ENCODE results near the gene SLC9A9.

The SLC9A9 gene

DNA sequence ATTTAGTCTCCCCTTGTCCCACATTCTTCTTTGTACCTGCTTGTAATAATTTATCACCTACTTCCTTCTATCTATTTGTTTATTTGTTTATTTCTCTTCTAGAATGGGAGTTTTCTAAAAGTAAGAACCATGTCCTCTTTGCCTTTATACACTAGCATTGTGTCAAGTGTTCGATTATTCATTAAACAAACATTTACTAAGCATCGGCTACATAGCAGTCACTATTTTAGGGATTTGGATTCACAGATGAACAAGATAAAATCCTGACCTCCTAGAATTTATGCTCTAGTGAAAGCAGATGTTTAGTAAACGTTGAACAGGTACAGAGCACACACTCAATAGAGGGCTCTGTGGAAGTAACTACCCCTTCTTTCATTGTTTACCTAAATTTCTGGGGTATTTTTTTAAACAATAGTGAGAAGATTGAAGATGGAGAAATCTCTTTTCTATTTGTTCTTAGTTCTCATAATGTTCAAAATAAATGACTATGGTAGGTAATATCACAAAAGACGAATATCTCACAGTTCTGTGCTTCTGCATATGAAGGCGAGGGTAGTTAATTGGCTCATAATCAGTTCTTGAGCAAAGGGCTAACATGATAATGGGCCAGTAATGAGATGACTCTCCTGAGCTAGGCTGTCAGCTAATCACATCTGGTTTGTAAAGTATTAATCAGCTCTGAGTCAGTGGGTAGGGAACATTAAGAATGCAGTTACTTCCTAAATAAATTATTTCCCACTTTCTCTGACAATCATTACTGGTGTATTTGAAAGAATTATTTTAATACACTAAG is 111.9 kb downstream of the SLC9A9 start:
- DNase-seq (ENCODE audit: low read depth, low spot score) = no peak
- no peaks in the 10 kb centered on the region for H3K27me3 ChIP-seq (ENCODE audit: control insufficient read depth, insufficient read depth, low read length)
- H3K9me3 ChIP-seq (ENCODE audit: control insufficient read depth, insufficient read depth, low read length) = no peaks in the 10 kb centered on the region
- H3K4me3 ChIP-seq (ENCODE audit: low read length) = no peak overlapping the region
- H3K4me1 ChIP-seq (ENCODE audit: control insufficient read depth, insufficient read depth, low read length) = no peaks in the 10 kb centered on the region
- H3K36me3 ChIP-seq (ENCODE audit: control insufficient read depth, insufficient read depth, low read length) = no peaks in the 10 kb centered on the region
- no peak overlapping the region for H3K27ac ChIP-seq (ENCODE audit: low read length)
- WGBS (ENCODE audit: insufficient coverage, insufficient read length) = no CpG with 5 or more reads among the region's 5 CpGs

DNA sequence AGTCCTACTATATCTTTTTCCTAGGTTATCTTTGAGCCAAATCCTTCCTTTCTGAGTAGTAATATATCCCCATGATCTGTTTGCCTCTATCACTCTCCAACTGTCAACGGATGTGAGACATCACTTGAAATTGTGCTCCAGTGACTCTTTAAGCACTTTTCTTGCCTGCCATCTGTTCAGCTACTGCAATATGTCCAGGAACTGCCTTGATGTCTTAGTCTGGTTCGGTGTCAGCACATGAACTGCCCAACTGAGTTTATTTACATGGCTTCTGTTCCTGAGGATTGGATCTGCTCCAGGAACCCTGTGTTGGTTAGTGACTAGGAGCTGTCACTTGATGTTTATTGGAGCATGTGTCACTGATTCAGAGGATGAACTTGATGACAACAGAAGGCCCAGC is 116.5 kb downstream of the SLC9A9 start:
- Histone ChIP-seq H3K27me3 (ENCODE audit: control insufficient read depth, insufficient read depth, low read length) (no peaks in the 10 kb centered on the region), H3K27ac (ENCODE audit: low read length) (no peak overlapping the region), H3K36me3 (ENCODE audit: control insufficient read depth, insufficient read depth, low read length) (no peaks in the 10 kb centered on the region), H3K4me3 (ENCODE audit: low read length) (no peak overlapping the region), H3K9me3 (ENCODE audit: control insufficient read depth, insufficient read depth, low read length) (no peaks in the 10 kb centered on the region), H3K4me1 (ENCODE audit: control insufficient read depth, insufficient read depth, low read length) (no peaks in the 10 kb centered on the region)
- no peak for DNase-seq (ENCODE audit: low read depth, low spot score)
- WGBS (ENCODE audit: insufficient coverage, insufficient read length) = no CpG with 5 or more reads among the region's 2 CpGs

GRCh38 chr3:143731320-143731719 is 116.9 kb downstream of the SLC9A9 start:
- H3K27me3 ChIP-seq (ENCODE audit: control insufficient read depth, insufficient read depth, low read length) = no peaks in the 10 kb centered on the region
- H3K4me3 ChIP-seq (ENCODE audit: low read length) = no peak overlapping the region
- H3K4me1 ChIP-seq (ENCODE audit: control insufficient read depth, insufficient read depth, low read length) = no peaks in the 10 kb centered on the region
- no peaks in the 10 kb centered on the region for H3K9me3 ChIP-seq (ENCODE audit: control insufficient read depth, insufficient read depth, low read length)
- H3K27ac ChIP-seq (ENCODE audit: low read length) = no peak overlapping the region
- WGBS (ENCODE audit: insufficient coverage, insufficient read length) = no CpG with 5 or more reads among the region's 1 CpG
- H3K36me3 ChIP-seq (ENCODE audit: control insufficient read depth, insufficient read depth, low read length) = no peaks in the 10 kb centered on the region
- DNase-seq (ENCODE audit: low read depth, low spot score) = no peak

- Histone ChIP-seq H3K27me3 (ENCODE audit: control insufficient read depth, insufficient read depth, low read length) (no peaks in the 10 kb centered on the region), H3K9me3 (ENCODE audit: control insufficient read depth, insufficient read depth, low read length) (no peaks in the 10 kb centered on the region), H3K4me1 (ENCODE audit: control insufficient read depth, insufficient read depth, low read length) (no peaks in the 10 kb centered on the region), H3K27ac (ENCODE audit: low read length) (no peak overlapping the region), H3K4me3 (ENCODE audit: low read length) (no peak overlapping the region), H3K36me3 (ENCODE audit: control insufficient read depth, insufficient read depth, low read length) (no peaks in the 10 kb centered on the region)
- no CpG with 5 or more reads among the region's 3 CpGs for WGBS (ENCODE audit: insufficient coverage, insufficient read length)
- DNase-seq (ENCODE audit: low read depth, low spot score) = no peak
These were observed 120.9 kb downstream of the SLC9A9 start for GRCh38 chr3:143727391-143727790.

DNA sequence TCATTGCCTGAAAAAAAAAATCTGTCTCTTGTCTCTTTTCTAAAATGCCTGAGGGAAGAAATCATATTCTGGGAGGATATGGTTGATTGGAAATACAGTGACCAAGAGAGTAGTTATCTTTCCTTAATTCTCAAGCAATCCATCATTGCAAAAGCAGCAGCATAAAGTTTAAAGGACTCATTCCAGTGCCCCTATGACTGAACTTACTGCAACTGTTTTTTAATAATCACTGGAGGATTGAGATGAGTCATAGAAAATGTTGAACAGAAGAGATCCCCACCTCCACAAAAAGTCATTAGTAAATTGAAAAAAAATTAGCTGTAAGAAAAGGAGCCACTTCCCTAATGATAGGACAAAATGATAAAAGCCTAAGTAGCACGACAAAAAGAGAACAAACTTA is 121.5 kb downstream of the SLC9A9 start:
- DNase-seq (ENCODE audit: low read depth, low spot score) = no peak
- no CpG with 5 or more reads among the region's 1 CpG for WGBS (ENCODE audit: insufficient coverage, insufficient read length)
- Histone ChIP-seq H3K9me3 (ENCODE audit: control insufficient read depth, insufficient read depth, low read length) (no peaks in the 10 kb centered on the region), H3K27me3 (ENCODE audit: control insufficient read depth, insufficient read depth, low read length) (no peaks in the 10 kb centered on the region), H3K27ac (ENCODE audit: low read length) (no peak overlapping the region), H3K4me1 (ENCODE audit: control insufficient read depth, insufficient read depth, low read length) (no peaks in the 10 kb centered on the region), H3K36me3 (ENCODE audit: control insufficient read depth, insufficient read depth, low read length) (no peaks in the 10 kb centered on the region), H3K4me3 (ENCODE audit: low read length) (no peak overlapping the region)

DNA sequence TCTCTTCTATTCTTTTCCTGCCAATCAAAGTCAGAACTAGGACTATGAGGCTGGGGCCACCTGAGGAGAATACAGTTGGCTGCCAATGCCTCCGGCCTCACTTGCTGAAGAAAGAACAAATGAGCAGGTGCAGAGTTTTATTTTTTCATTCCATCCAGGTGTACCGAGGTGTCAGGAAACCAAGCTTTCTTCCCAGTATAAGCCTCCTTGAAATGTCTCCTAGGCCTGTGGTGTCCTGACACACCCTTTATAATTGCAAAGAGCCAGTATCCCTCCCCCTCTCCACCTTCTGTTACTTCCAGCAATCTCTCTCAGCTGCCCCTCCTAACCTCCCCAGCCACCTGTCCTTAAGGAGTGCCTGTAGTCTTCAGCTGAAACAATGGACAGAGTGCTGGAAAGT is 127.9 kb downstream of the SLC9A9 start:
- no peak for DNase-seq (ENCODE audit: low read depth, low spot score)

GRCh38 chr3:143718463-143718862 is 129.8 kb downstream of the SLC9A9 start:
- H3K27ac ChIP-seq (ENCODE audit: low read length) = no peak overlapping the region
- H3K27me3 ChIP-seq (ENCODE audit: control insufficient read depth, insufficient read depth, low read length) = no peaks in the 10 kb centered on the region
- no peaks in the 10 kb centered on the region for H3K36me3 ChIP-seq (ENCODE audit: control insufficient read depth, insufficient read depth, low read length)
- H3K9me3 ChIP-seq (ENCODE audit: control insufficient read depth, insufficient read depth, low read length) = no peaks in the 10 kb centered on the region
- no CpG with 5 or more reads among the region's 7 CpGs for WGBS (ENCODE audit: insufficient coverage, insufficient read length)
- H3K4me1 ChIP-seq (ENCODE audit: control insufficient read depth, insufficient read depth, low read length) = no peaks in the 10 kb centered on the region
- H3K4me3 ChIP-seq (ENCODE audit: low read length) = no peak overlapping the region
- no peak for DNase-seq (ENCODE audit: low read depth, low spot score)

More for the DNA sequence above, 127.9 kb downstream of the SLC9A9 start:
- Histone ChIP-seq H3K4me1 (ENCODE audit: control insufficient read depth, insufficient read depth, low read length) (no peaks in the 10 kb centered on the region), H3K4me3 (ENCODE audit: low read length) (no peak overlapping the region), H3K9me3 (ENCODE audit: control insufficient read depth, insufficient read depth, low read length) (no peaks in the 10 kb centered on the region), H3K36me3 (ENCODE audit: control insufficient read depth, insufficient read depth, low read length) (no peaks in the 10 kb centered on the region), H3K27ac (ENCODE audit: low read length) (no peak overlapping the region), H3K27me3 (ENCODE audit: control insufficient read depth, insufficient read depth, low read length) (no peaks in the 10 kb centered on the region)
- WGBS (ENCODE audit: insufficient coverage, insufficient read length) = no CpG with 5 or more reads among the region's 2 CpGs

- no CpG with 5 or more reads among the region's 4 CpGs for WGBS (ENCODE audit: insufficient coverage, insufficient read length)
- Histone ChIP-seq H3K36me3 (ENCODE audit: control insufficient read depth, insufficient read depth, low read length) (no peaks in the 10 kb centered on the region), H3K9me3 (ENCODE audit: control insufficient read depth, insufficient read depth, low read length) (no peaks in the 10 kb centered on the region), H3K4me3 (ENCODE audit: low read length) (no peak overlapping the region), H3K27me3 (ENCODE audit: control insufficient read depth, insufficient read depth, low read length) (no peaks in the 10 kb centered on the region), H3K27ac (ENCODE audit: low read length) (no peak overlapping the region), H3K4me1 (ENCODE audit: control insufficient read depth, insufficient read depth, low read length) (no peaks in the 10 kb centered on the region)
- DNase-seq (ENCODE audit: low read depth, low spot score) = no peak
These were observed 131.5 kb downstream of the SLC9A9 start for GRCh38 chr3:143716731-143717130.

- Histone ChIP-seq H3K4me3 (ENCODE audit: low read length) (no peak overlapping the region), H3K4me1 (ENCODE audit: control insufficient read depth, insufficient read depth, low read length) (0 out of 2 replicates have a peak, but pooled peaks cover 1% of the 10 kb centered on the region), H3K9me3 (ENCODE audit: control insufficient read depth, insufficient read depth, low read length) (no peaks in the 10 kb centered on the region), H3K36me3 (ENCODE audit: control insufficient read depth, insufficient read depth, low read length) (no peaks in the 10 kb centered on the region), H3K27me3 (ENCODE audit: control insufficient read depth, insufficient read depth, low read length) (no peaks in the 10 kb centered on the region), H3K27ac (ENCODE audit: low read length) (no peak overlapping the region)
- no peak for DNase-seq (ENCODE audit: low read depth, low spot score)
These were observed 135.7 kb downstream of the SLC9A9 start for GRCh38 chr3:143712522-143712921.

DNA sequence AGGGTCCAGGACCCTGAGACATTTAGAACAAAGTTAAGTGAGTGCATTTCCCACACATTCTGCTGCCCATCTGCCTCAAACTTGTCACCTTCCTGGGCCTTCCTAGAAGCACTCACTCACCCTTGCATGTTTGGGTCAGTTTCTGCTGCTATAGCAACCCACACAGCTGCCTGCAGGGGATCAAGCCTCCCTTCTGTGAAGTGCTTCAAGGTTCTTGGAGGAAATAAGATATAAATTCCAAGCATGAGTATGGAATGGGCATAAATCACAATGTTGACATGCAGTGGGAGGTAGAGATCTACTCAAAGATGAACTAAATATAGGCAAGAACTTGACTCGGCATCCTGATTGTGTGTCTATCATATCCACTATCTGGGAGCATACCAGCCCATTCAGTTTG is 140.4 kb downstream of the SLC9A9 start:
- H3K36me3 ChIP-seq (ENCODE audit: control insufficient read depth, insufficient read depth, low read length) = no peaks in the 10 kb centered on the region
- no peak overlapping the region for H3K27ac ChIP-seq (ENCODE audit: low read length)
- no peak for DNase-seq (ENCODE audit: low read depth, low spot score)
- H3K9me3 ChIP-seq (ENCODE audit: control insufficient read depth, insufficient read depth, low read length) = no peaks in the 10 kb centered on the region
- WGBS (ENCODE audit: insufficient coverage, insufficient read length) = no CpG with 5 or more reads among the region's 1 CpG
- no peak overlapping the region for H3K4me3 ChIP-seq (ENCODE audit: low read length)
- 0 out of 2 replicates have a peak, but pooled peaks cover 1% of the 10 kb centered on the region for H3K4me1 ChIP-seq (ENCODE audit: control insufficient read depth, insufficient read depth, low read length)
- no peaks in the 10 kb centered on the region for H3K27me3 ChIP-seq (ENCODE audit: control insufficient read depth, insufficient read depth, low read length)

- H3K4me1 ChIP-seq (ENCODE audit: control insufficient read depth, insufficient read depth, low read length) = no peaks in the 10 kb centered on the region
- no peaks in the 10 kb centered on the region for H3K27me3 ChIP-seq (ENCODE audit: control insufficient read depth, insufficient read depth, low read length)
- H3K4me3 ChIP-seq (ENCODE audit: low read length) = no peak overlapping the region
- no peak overlapping the region for H3K27ac ChIP-seq (ENCODE audit: low read length)
- no peak for DNase-seq (ENCODE audit: low read depth, low spot score)
- no peaks in the 10 kb centered on the region for H3K36me3 ChIP-seq (ENCODE audit: control insufficient read depth, insufficient read depth, low read length)
- H3K9me3 ChIP-seq (ENCODE audit: control insufficient read depth, insufficient read depth, low read length) = no peaks in the 10 kb centered on the region
- no CpG with 5 or more reads among the region's 1 CpG for WGBS (ENCODE audit: insufficient coverage, insufficient read length)
These were observed 147.8 kb downstream of the SLC9A9 start for GRCh38 chr3:143700431-143700975.
